Pons (tissue), 1 donor: ENCODE measurements around the gene TSN.
A peak's percentile ranks its signal among the peaks of the same experiment; 100 is the strongest.
"Not testable (repeated sequence)": the region's sequence is repeated elsewhere in the genome, so short reads cannot be mapped to it uniquely, and the experiment has no call there.

ENCODE experiments used
- DNase-seq: peaks from one replicate; pipeline ENCODE4 v3.0.0-alpha.2; 2016; ENCODE audit warnings: low spot score

TSN gene

GRCh38 chr2:121755237-121756111, at the start of gene TSN:
TSS of gene TSN (plus strand) at chr2:121755651. CDS start at chr2:121755780, 129 bp downstream.
- peak; percentile 94 for DNase-seq

- no peak for DNase-seq
Measured at GRCh38 chr2:121705958-121706357, 49.5 kb upstream of the TSN start.

- DNase-seq: no peak
Measured at GRCh38 chr2:121707344-121707919, 48.0 kb upstream of the TSN start.

- DNase-seq: no peak
Measured at GRCh38 chr2:121707920-121708361, 47.5 kb upstream of the TSN start.

- DNase-seq: no peak
Measured at GRCh38 chr2:121709776-121710469, 45.5 kb upstream of the TSN start.

- DNase-seq: no peak
Measured at GRCh38 chr2:121710470-121711170, 44.8 kb upstream of the TSN start.

GRCh38 chr2:121711481-121711880, 44.0 kb upstream of the TSN start:
- DNase-seq: not testable (repeated sequence)

GRCh38 chr2:121716126-121716525, 39.3 kb upstream of the TSN start:
- no peak for DNase-seq

- no peak for DNase-seq
Measured at GRCh38 chr2:121717529-121717928, 37.9 kb upstream of the TSN start.

- no peak for DNase-seq
Measured at GRCh38 chr2:121721926-121722325, 33.5 kb upstream of the TSN start.

GRCh38 chr2:121722479-121722878, 33.0 kb upstream of the TSN start:
- DNase-seq: no peak

- DNase-seq: no peak
Measured at GRCh38 chr2:121723316-121723715, 32.1 kb upstream of the TSN start.

GRCh38 chr2:121727332-121727731, 28.1 kb upstream of the TSN start:
- DNase-seq: no peak

GRCh38 chr2:121727950-121728349, 27.5 kb upstream of the TSN start:
- DNase-seq: no peak

GRCh38 chr2:121731366-121731765, 24.1 kb upstream of the TSN start:
- DNase-seq: no peak

- DNase-seq: not testable (repeated sequence)
Measured at GRCh38 chr2:121734544-121734943, 20.9 kb upstream of the TSN start.

GRCh38 chr2:121735518-121736074, 19.9 kb upstream of the TSN start:
- DNase-seq: no peak

- no peak for DNase-seq
Measured at GRCh38 chr2:121736140-121736461, 19.4 kb upstream of the TSN start.

- DNase-seq: peak; percentile 95
Measured at GRCh38 chr2:121736462-121737336, 18.8 kb upstream of the TSN start, which contains the start of gene NIFK. TSS of gene NIFK (minus strand) at chr2:121736875. CDS start at chr2:121736850, 25 bp downstream.

GRCh38 chr2:121740973-121741372, 14.5 kb upstream of the TSN start:
- no peak for DNase-seq

- no peak for DNase-seq
Measured at GRCh38 chr2:121741450-121741849, 14.0 kb upstream of the TSN start.
